Stomach (tissue), 9 donors: ENCODE results near the gene RALBP1. TPM values are rescaled to one million over a fixed set of nuclear protein-coding genes. Genes with fewer than 3 reads are reported as not detected.

Experiments used
- DNase-seq, 2 donors: peaks; one replicate each; pipeline versions ENCODE4 v3.0.0 to v3.0.0-alpha.2; 2013 to 2019
- H3K27ac ChIP-seq, 5 donors: fragments of 200-600 bp in 4 of 5; sonication (generic) in 4 of 5; one replicate each; pipeline ENCODE4 v1.5.1; 2013 to 2019; ENCODE audit warnings: mild to moderate bottlenecking in 1 of 5, moderate library complexity in 1 of 5
- H3K27me3 ChIP-seq, 3 donors: fragments of 200-600 bp; sonication (generic); one replicate each; pipeline ENCODE4 v1.5.1; 2017 to 2019; ENCODE audit warnings: mixed run types in 1 of 3
- H3K36me3 ChIP-seq, 4 donors: fragments of 200-600 bp; sonication (generic); 1 replicate in 3 of 4; 2 replicates in 1 of 4; pipeline ENCODE4 v1.5.1; 2016 to 2019
- H3K4me1 ChIP-seq, 4 donors: fragments of 200-600 bp; sonication (generic); one replicate each; pipeline ENCODE4 v1.5.1; 2016 to 2019
- H3K4me3 ChIP-seq, 4 donors: fragments of 200-600 bp; sonication (generic) in 3 of 4; one replicate each; pipeline ENCODE4 v1.5.1; 2016 to 2019; ENCODE audit warnings: mild to moderate bottlenecking in 1 of 4
- H3K9me3 ChIP-seq, 4 donors: fragments of 200-600 bp; sonication (generic); one replicate each; pipeline ENCODE4 v1.5.1; 2016 to 2019
- CTCF ChIP-seq, 7 experiments: fragments of 450-650 bp in 4 of 7; fragments of 200-600 bp in 3 of 7; sonication (generic) in 3 of 7; IDR thresholded peaks; one replicate each; pipeline ENCODE4 v1.5.1; 2016 to 2019; ENCODE audit warnings: antibody characterized with exemption in 7 of 7, control low read depth in 2 of 7, mild to moderate bottlenecking in 1 of 7
- EP300 ChIP-seq: sonication (generic); formaldehyde crosslinking; IDR thresholded peaks from one replicate; pipeline ENCODE4 v1.6.1; 2017; ENCODE audit warnings: antibody characterized with exemption
- POLR2A ChIP-seq, 4 donors: fragments of 450-650 bp; IDR thresholded peaks; one replicate each; pipeline ENCODE4 v1.6.1; 2016; ENCODE audit warnings: antibody characterized with exemption in 4 of 4, control low read depth in 2 of 4, mild to moderate bottlenecking in 1 of 4, moderate library complexity in 1 of 4
- POLR2AphosphoS5 ChIP-seq, 3 donors: sonication (generic); formaldehyde crosslinking; IDR thresholded peaks; one replicate each; pipeline ENCODE4 v1.6.1; 2016; ENCODE audit warnings: antibody characterized with exemption in 3 of 3
- WGBS, 5 donors: extraction: QIAGEN DNeasy Blood & Tissue Kit in 3 of 5; methylation state at CpG; one replicate each; pipeline versions ENCODE4 v1.1.5 to v1.1.7; 2013 to 2018; 5-methylcytosine and 5-hydroxymethylcytosine counted together
- intact Hi-C: fragments of 100-400 bp; cut with DNase I; formaldehyde crosslinking; loops from one replicate; pipeline ENCODE4 v1.15.1; 2023; ENCODE audit warnings: low total_unique reads
- polyA plus RNA-seq, 3 donors: library from polyadenylated mRNA; stranded (reverse); fragments of 200-250 nt; gene quantifications; one replicate each; pipeline ENCODE4 v1.2.3, GENCODE V29; 2013
- total RNA-seq, 5 donors: library from RNA; depleted of rRNA; stranded (reverse); fragments of >200 nt; gene quantifications; one replicate each; pipeline versions ENCODE4 v1.1.0 to v1.2.3, GENCODE V29; 2014 to 2016
- donor health status: healthy with polysubstance abuse.
- donor health status: Bipolar disorder and iron deficiency.
- donor health status: healthy.

Gene RALBP1
- total and polyA plus RNA-seq, 8 donors, result 15.2 to 182 (median 43.6) TPM

- H3K36me3 ChIP-seq, result no peaks in the 10 kb centered on the region
- H3K27me3 ChIP-seq, result no peaks in the 10 kb centered on the region
- 52 to 82% (median 66%) methylated on average over 5 of the region's 5 CpGs for WGBS, 5 donors
- DNase-seq, result peak in 1 of 2 donors; percentile 76
- no peak overlapping the region for H3K4me3 ChIP-seq
- no peak for TF ChIP-seq POLR2AphosphoS5 (IDR thresholded peaks at IDR 0.05)
- TF ChIP-seq POLR2A (IDR thresholded peaks at IDR 0.05), result no peak
- TF ChIP-seq EP300, result no peak
- no peak for TF ChIP-seq CTCF (IDR thresholded peaks at IDR 0.05)
- H3K27ac ChIP-seq, result no peak overlapping the region
- no peaks in the 10 kb centered on the region for H3K9me3 ChIP-seq
- intact Hi-C loops, result no loop called here
- H3K4me1 ChIP-seq, result peaks cover 0 to 16% (median 7%) of the 10 kb centered on the region in 4 donors
Measured at GRCh38 chr18:9437021-9437437, 38.3 kb upstream of the RALBP1 start.

GRCh38 chr18:9437672-9438071 lies 37.6 kb upstream of the RALBP1 start:
- intact Hi-C loops, result no loop called here
- TF ChIP-seq POLR2AphosphoS5 (IDR thresholded peaks at IDR 0.05) (no peak), POLR2A (IDR thresholded peaks at IDR 0.05) (no peak), EP300 (no peak), CTCF (IDR thresholded peaks at IDR 0.05) (no peak)
- WGBS, 5 donors, result 93 to 97% (median 96%) methylated on average over 4 of the region's 4 CpGs

GRCh38 chr18:9441061-9441460 lies 34.3 kb upstream of the RALBP1 start:
- intact Hi-C loops, result no loop called here
- Histone ChIP-seq H3K9me3 (no peaks in the 10 kb centered on the region), H3K27ac (no peak overlapping the region), H3K27me3 (no peaks in the 10 kb centered on the region), H3K4me3 (no peak overlapping the region), H3K4me1 (peaks cover 0 to 5% (median 0%) of the 10 kb centered on the region in 4 donors), H3K36me3 (no peaks in the 10 kb centered on the region)
- WGBS, 5 donors, result 89 to 96% (median 94%) methylated on average over 3 of the region's 3 CpGs
- DNase-seq, result no peak
- TF ChIP-seq POLR2AphosphoS5 (IDR thresholded peaks at IDR 0.05) (no peak), EP300 (no peak), POLR2A (IDR thresholded peaks at IDR 0.05) (no peak), CTCF (IDR thresholded peaks at IDR 0.05) (no peak)

More at GRCh38 chr18:9437672-9438071, 37.6 kb upstream of the RALBP1 start:
- DNase-seq, result no peak
- peaks cover 0 to 16% (median 7%) of the 10 kb centered on the region in 4 donors for H3K4me1 ChIP-seq
- no peak overlapping the region for H3K27ac ChIP-seq
- no peak overlapping the region for H3K4me3 ChIP-seq
- H3K27me3 ChIP-seq, result no peaks in the 10 kb centered on the region
- H3K36me3 ChIP-seq, result no peaks in the 10 kb centered on the region
- H3K9me3 ChIP-seq, result no peaks in the 10 kb centered on the region

- intact Hi-C loops, result no loop called here
- TF ChIP-seq POLR2AphosphoS5 (IDR thresholded peaks at IDR 0.05), result no peak
- no peak for TF ChIP-seq EP300
- TF ChIP-seq CTCF (IDR thresholded peaks at IDR 0.05), result no peak
- no peak for TF ChIP-seq POLR2A (IDR thresholded peaks at IDR 0.05)
- H3K27ac ChIP-seq, result no peak overlapping the region
- H3K4me3 ChIP-seq, result no peak overlapping the region
- no peaks in the 10 kb centered on the region for H3K36me3 ChIP-seq
- WGBS, 5 donors, result 90 to 96% (median 94%) methylated on average over 3 of the region's 3 CpGs
- H3K9me3 ChIP-seq, result peaks cover 0 to 18% (median 13%) of the 10 kb centered on the region in 4 donors
- no peaks in the 10 kb centered on the region for H3K27me3 ChIP-seq
- H3K4me1 ChIP-seq, result no peaks in the 10 kb centered on the region
- DNase-seq, result no peak
Measured at GRCh38 chr18:9444549-9444948, 30.8 kb upstream of the RALBP1 start.
